Stomach smooth muscle (tissue), 2 donors: ENCODE results near the gene INSL3.
A peak's percentile ranks its signal among the peaks of the same experiment; 100 is the strongest.

Source experiments
- H3K27ac ChIP-seq: one replicate; pipeline ENCODE4 v1.7.0; 2013; ENCODE audit warnings: mild to moderate bottlenecking, low read length, inconsistent platforms
- H3K27me3 ChIP-seq, 2 donors: one replicate each; pipeline ENCODE4 v1.7.0; 2013; ENCODE audit warnings: low read length in 2 of 2; ENCODE audit not compliant: insufficient read depth in 2 of 2, control insufficient read depth in 1 of 2
- H3K36me3 ChIP-seq, 2 donors: one replicate each; pipeline ENCODE4 v1.7.0; 2013; ENCODE audit warnings: low read length in 2 of 2; ENCODE audit not compliant: control insufficient read depth in 2 of 2, insufficient read depth in 2 of 2
- H3K4me1 ChIP-seq: one replicate; pipeline ENCODE4 v1.7.0; 2013; ENCODE audit warnings: low read length; ENCODE audit not compliant: control insufficient read depth, insufficient read depth
- H3K4me3 ChIP-seq, 2 donors: one replicate each; pipeline ENCODE4 v1.7.0; 2013; ENCODE audit warnings: low read length in 2 of 2
- H3K9ac ChIP-seq, 2 donors: one replicate each; pipeline ENCODE4 v1.7.0; 2013; ENCODE audit warnings: low read length in 2 of 2, mild to moderate bottlenecking in 1 of 2
- H3K9me3 ChIP-seq, 2 donors: one replicate each; pipeline ENCODE4 v1.7.0; 2013; ENCODE audit warnings: low read length in 2 of 2; ENCODE audit not compliant: control insufficient read depth in 2 of 2
- donor health status: healthy.
- donor health status: Pancreatic carcinoma.

INSL3 gene

GRCh38 chr19:17832443-17833208, 11.3 kb upstream of the INSL3 start:
- H3K4me3 ChIP-seq, result no peak overlapping the region
- no peaks in the 10 kb centered on the region for H3K36me3 ChIP-seq
- no peak overlapping the region for H3K27ac ChIP-seq
- no peaks in the 10 kb centered on the region for H3K9me3 ChIP-seq
- peaks cover 29 to 36% of the 10 kb centered on the region in 2 donors for H3K27me3 ChIP-seq
- H3K4me1 ChIP-seq, result peaks cover 10% of the 10 kb centered on the region
- no peak overlapping the region for H3K9ac ChIP-seq

- no peak overlapping the region for H3K9ac ChIP-seq
- no peaks in the 10 kb centered on the region for H3K36me3 ChIP-seq
- peaks cover 10% of the 10 kb centered on the region for H3K4me1 ChIP-seq
- peaks cover 29 to 36% of the 10 kb centered on the region in 2 donors for H3K27me3 ChIP-seq
- H3K27ac ChIP-seq, result no peak overlapping the region
- peak overlapping the region; percentile 8 to 54 for H3K4me3 ChIP-seq
- H3K9me3 ChIP-seq, result no peaks in the 10 kb centered on the region
These were observed 10.1 kb upstream of the INSL3 start for GRCh38 chr19:17831419-17831888.

GRCh38 chr19:17830567-17831418, 9.5 kb upstream of the INSL3 start:
- Histone ChIP-seq H3K4me1 (peaks cover 10% of the 10 kb centered on the region), H3K9me3 (no peaks in the 10 kb centered on the region), H3K36me3 (no peaks in the 10 kb centered on the region), H3K27ac (no peak overlapping the region), H3K27me3 (peaks cover 29 to 34% of the 10 kb centered on the region in 2 donors), H3K4me3 (peak overlapping the region; percentile 8 to 57), H3K9ac (no peak overlapping the region)

- peaks cover 30 to 31% of the 10 kb centered on the region in 2 donors for H3K27me3 ChIP-seq
- no peak overlapping the region for H3K27ac ChIP-seq
- no peak overlapping the region for H3K9ac ChIP-seq
- H3K9me3 ChIP-seq, result no peaks in the 10 kb centered on the region
- H3K4me1 ChIP-seq, result peaks cover 10% of the 10 kb centered on the region
- no peaks in the 10 kb centered on the region for H3K36me3 ChIP-seq
- H3K4me3 ChIP-seq, result peak overlapping the region in 1 of 2 donors; percentile 57
These were observed 8.7 kb upstream of the INSL3 start for GRCh38 chr19:17829855-17830566.

GRCh38 chr19:17826508-17827056, 5.3 kb upstream of the INSL3 start:
- Histone ChIP-seq H3K27me3 (peaks cover 21 to 29% of the 10 kb centered on the region in 2 donors), H3K4me3 (no peak overlapping the region), H3K9ac (no peak overlapping the region), H3K27ac (no peak overlapping the region), H3K9me3 (no peaks in the 10 kb centered on the region), H3K36me3 (no peaks in the 10 kb centered on the region), H3K4me1 (peaks cover 8% of the 10 kb centered on the region)

- H3K9me3 ChIP-seq, result no peaks in the 10 kb centered on the region
- H3K27me3 ChIP-seq, result peaks cover 8 to 11% of the 10 kb centered on the region in 2 donors
- no peaks in the 10 kb centered on the region for H3K36me3 ChIP-seq
- no peak overlapping the region for H3K9ac ChIP-seq
- no peak overlapping the region for H3K4me3 ChIP-seq
- no peak overlapping the region for H3K27ac ChIP-seq
- no peaks in the 10 kb centered on the region for H3K4me1 ChIP-seq
These were observed 3.0 kb upstream of the INSL3 start for GRCh38 chr19:17824339-17824738.

- Histone ChIP-seq H3K27ac (no peak overlapping the region), H3K27me3 (peaks cover 3 to 4% of the 10 kb centered on the region in 2 donors), H3K4me1 (no peaks in the 10 kb centered on the region), H3K36me3 (no peaks in the 10 kb centered on the region), H3K9ac (no peak overlapping the region), H3K4me3 (no peak overlapping the region), H3K9me3 (no peaks in the 10 kb centered on the region)
These were observed 3.5 kb downstream of the INSL3 start for GRCh38 chr19:17817668-17818363.

- Histone ChIP-seq H3K4me3 (no peak overlapping the region), H3K9ac (no peak overlapping the region), H3K36me3 (no peaks in the 10 kb centered on the region), H3K27me3 (peaks cover 7 to 26% of the 10 kb centered on the region in 2 donors), H3K4me1 (no peaks in the 10 kb centered on the region), H3K9me3 (no peaks in the 10 kb centered on the region), H3K27ac (no peak overlapping the region)
These were observed 9.2 kb downstream of the INSL3 start for GRCh38 chr19:17812099-17812498.

GRCh38 chr19:17811681-17812080, 9.6 kb downstream of the INSL3 start:
- Histone ChIP-seq H3K27ac (no peak overlapping the region), H3K9me3 (no peaks in the 10 kb centered on the region), H3K27me3 (peaks cover 7 to 29% of the 10 kb centered on the region in 2 donors), H3K36me3 (no peaks in the 10 kb centered on the region), H3K4me1 (no peaks in the 10 kb centered on the region), H3K9ac (no peak overlapping the region), H3K4me3 (no peak overlapping the region)

- Histone ChIP-seq H3K36me3 (no peaks in the 10 kb centered on the region), H3K27ac (no peak overlapping the region), H3K9me3 (no peaks in the 10 kb centered on the region), H3K9ac (no peak overlapping the region), H3K4me3 (no peak overlapping the region), H3K4me1 (no peaks in the 10 kb centered on the region), H3K27me3 (peaks cover 4 to 25% of the 10 kb centered on the region in 2 donors)
These were observed 10.2 kb downstream of the INSL3 start for GRCh38 chr19:17811103-17811502.
